Rectal smooth muscle tissue (tissue), 1 donor: ENCODE data around the gene OTOA.

ENCODE experiments used
- H3K27ac ChIP-seq: one replicate; pipeline ENCODE4 v1.7.0; 2013; ENCODE audit warnings: low read depth, low read length, inconsistent platforms
- H3K27me3 ChIP-seq: one replicate; pipeline ENCODE4 v1.7.0; 2013; ENCODE audit warnings: low read length; ENCODE audit not compliant: control insufficient read depth, insufficient read depth
- H3K36me3 ChIP-seq: one replicate; pipeline ENCODE4 v1.7.0; 2013; ENCODE audit warnings: low read length; ENCODE audit not compliant: control insufficient read depth, insufficient read depth
- H3K4me1 ChIP-seq: one replicate; pipeline ENCODE4 v1.7.0; 2013; ENCODE audit warnings: low read length; ENCODE audit not compliant: control insufficient read depth, insufficient read depth
- H3K4me3 ChIP-seq: one replicate; pipeline ENCODE4 v1.7.0; 2013; ENCODE audit warnings: low read length
- H3K9ac ChIP-seq: one replicate; pipeline ENCODE4 v1.7.0; 2013; ENCODE audit warnings: low read length

Gene OTOA

GRCh38 chr16:21663889-21664647 is at the start of gene OTOA:
OTOA (plus strand) TSS chr16:21663968; CDS start chr16:21678515, 14,547 bp downstream.
- Histone ChIP-seq H3K9ac (no peak within 1 kb of the TSS), H3K27ac (no peak within 1 kb of the TSS), H3K4me3 (peak within 1 kb of the TSS; percentile 48), H3K27me3 (no peaks in the 10 kb centered on the region), H3K4me1 (no peaks in the 10 kb centered on the region), H3K36me3 (no peaks in the 10 kb centered on the region)

- Histone ChIP-seq H3K27ac (no peak overlapping the region), H3K9ac (no peak overlapping the region), H3K4me1 (peaks cover 10% of the 10 kb centered on the region), H3K27me3 (no peaks in the 10 kb centered on the region), H3K4me3 (no peak overlapping the region), H3K36me3 (peaks cover 5% of the 10 kb centered on the region)
These were observed 48.9 kb upstream of the OTOA start for GRCh38 chr16:21614896-21615295.

GRCh38 chr16:21617607-21618006 is 46.2 kb upstream of the OTOA start:
- peaks cover 8% of the 10 kb centered on the region for H3K36me3 ChIP-seq

GRCh38 chr16:21618281-21618680 is 45.5 kb upstream of the OTOA start:
- Histone ChIP-seq H3K4me3 (no peak overlapping the region), H3K4me1 (no peaks in the 10 kb centered on the region), H3K27ac (no peak overlapping the region), H3K36me3 (peaks cover 8% of the 10 kb centered on the region), H3K27me3 (no peaks in the 10 kb centered on the region), H3K9ac (no peak overlapping the region)

More at GRCh38 chr16:21617607-21618006, 46.2 kb upstream of the OTOA start:
- no peak overlapping the region for H3K27ac ChIP-seq
- no peak overlapping the region for H3K9ac ChIP-seq
- H3K4me3 ChIP-seq = no peak overlapping the region
- no peaks in the 10 kb centered on the region for H3K27me3 ChIP-seq
- no peaks in the 10 kb centered on the region for H3K4me1 ChIP-seq

GRCh38 chr16:21619765-21620425 is 43.9 kb upstream of the OTOA start:
- Histone ChIP-seq H3K36me3 (peaks cover 9% of the 10 kb centered on the region), H3K27ac (no peak overlapping the region)

GRCh38 chr16:21620592-21620991 is 43.2 kb upstream of the OTOA start:
- Histone ChIP-seq H3K9ac (no peak overlapping the region), H3K36me3 (peaks cover 14% of the 10 kb centered on the region), H3K4me3 (no peak overlapping the region), H3K27ac (no peak overlapping the region), H3K27me3 (no peaks in the 10 kb centered on the region), H3K4me1 (no peaks in the 10 kb centered on the region)

More at GRCh38 chr16:21619765-21620425, 43.9 kb upstream of the OTOA start:
- Histone ChIP-seq H3K4me3 (no peak overlapping the region), H3K4me1 (no peaks in the 10 kb centered on the region), H3K27me3 (no peaks in the 10 kb centered on the region), H3K9ac (no peak overlapping the region)

- peaks cover 8% of the 10 kb centered on the region for H3K4me1 ChIP-seq
- H3K9ac ChIP-seq = no peak overlapping the region
- peaks cover 11% of the 10 kb centered on the region for H3K36me3 ChIP-seq
- H3K27ac ChIP-seq = no peak overlapping the region
- H3K4me3 ChIP-seq = no peak overlapping the region
- no peaks in the 10 kb centered on the region for H3K27me3 ChIP-seq
These were observed 41.2 kb upstream of the OTOA start for GRCh38 chr16:21622545-21622944.

GRCh38 chr16:21625026-21625425 is 38.7 kb upstream of the OTOA start:
- Histone ChIP-seq H3K27ac (no peak overlapping the region), H3K9ac (no peak overlapping the region), H3K27me3 (no peaks in the 10 kb centered on the region), H3K4me3 (no peak overlapping the region), H3K36me3 (peaks cover 11% of the 10 kb centered on the region), H3K4me1 (peaks cover 8% of the 10 kb centered on the region)

- H3K36me3 ChIP-seq = peaks cover 10% of the 10 kb centered on the region
- H3K4me1 ChIP-seq = peaks cover 8% of the 10 kb centered on the region
- peak overlapping the region; percentile 53 for H3K27ac ChIP-seq
- no peak overlapping the region for H3K4me3 ChIP-seq
- H3K27me3 ChIP-seq = no peaks in the 10 kb centered on the region
- no peak overlapping the region for H3K9ac ChIP-seq
These were observed 37.0 kb upstream of the OTOA start for GRCh38 chr16:21626659-21627277.

GRCh38 chr16:21628121-21628726 is 35.5 kb upstream of the OTOA start:
- Histone ChIP-seq H3K27me3 (no peaks in the 10 kb centered on the region), H3K36me3 (peaks cover 10% of the 10 kb centered on the region), H3K4me3 (no peak overlapping the region), H3K4me1 (peaks cover 8% of the 10 kb centered on the region), H3K27ac (no peak overlapping the region), H3K9ac (no peak overlapping the region)

GRCh38 chr16:21628772-21629171 is 35.0 kb upstream of the OTOA start:
- no peaks in the 10 kb centered on the region for H3K27me3 ChIP-seq
- peaks cover 10% of the 10 kb centered on the region for H3K36me3 ChIP-seq
- H3K9ac ChIP-seq = no peak overlapping the region
- peaks cover 8% of the 10 kb centered on the region for H3K4me1 ChIP-seq
- H3K4me3 ChIP-seq = no peak overlapping the region
- no peak overlapping the region for H3K27ac ChIP-seq
